ENCODE data around the gene MAN1B1. TPM values are rescaled to one million over a fixed set of nuclear protein-coding genes. Genes with fewer than 3 reads are reported as not detected.

The MAN1B1 gene
- total RNA-seq, 1 donor from 2014 or later, result 41.9 TPM

DNA sequence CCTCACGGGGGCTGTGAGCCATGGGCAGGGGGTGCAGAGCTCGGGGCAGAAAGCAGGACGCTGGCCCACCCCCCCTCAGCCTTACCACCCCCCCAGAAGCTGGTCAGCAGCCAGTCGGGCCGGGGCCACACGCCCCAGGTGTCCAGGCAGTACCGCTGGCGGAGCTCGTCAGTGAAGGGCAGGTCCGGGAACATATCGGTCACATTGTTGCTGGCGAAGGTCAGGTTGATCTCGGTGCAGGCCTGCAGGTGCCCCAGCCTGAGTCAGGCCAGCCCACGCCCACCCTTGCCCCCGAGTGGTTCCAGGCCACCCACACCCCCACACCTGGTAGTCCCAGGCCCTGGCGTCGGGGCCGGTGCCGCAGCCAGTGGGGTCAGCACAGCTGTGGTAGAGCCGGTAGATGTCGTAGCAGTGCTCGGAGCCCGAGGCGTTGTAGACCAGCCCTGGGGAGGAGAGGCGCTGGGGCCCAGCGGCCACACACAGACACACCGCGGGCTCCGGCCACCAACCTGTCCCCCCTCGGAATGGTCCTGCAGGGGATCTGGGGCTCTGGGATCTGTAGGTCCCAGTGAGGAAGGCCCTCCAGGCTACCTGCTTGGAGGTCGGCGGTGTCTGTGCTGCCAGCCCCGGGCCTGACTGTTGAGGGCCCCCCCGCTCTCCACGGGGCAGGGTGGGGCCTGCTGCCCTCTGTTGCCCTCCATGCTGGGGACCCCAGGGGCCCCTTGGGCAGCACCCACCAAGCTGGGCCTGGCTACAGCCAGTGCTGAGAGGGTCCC is 25.2 kb downstream of the MAN1B1 start:
- no peak overlapping the region for H3K27ac ChIP-seq
- no peak for ATAC-seq
- peaks cover 14% of the 10 kb centered on the region for H3K4me1 ChIP-seq
- TF ChIP-seq, protein P1, sequence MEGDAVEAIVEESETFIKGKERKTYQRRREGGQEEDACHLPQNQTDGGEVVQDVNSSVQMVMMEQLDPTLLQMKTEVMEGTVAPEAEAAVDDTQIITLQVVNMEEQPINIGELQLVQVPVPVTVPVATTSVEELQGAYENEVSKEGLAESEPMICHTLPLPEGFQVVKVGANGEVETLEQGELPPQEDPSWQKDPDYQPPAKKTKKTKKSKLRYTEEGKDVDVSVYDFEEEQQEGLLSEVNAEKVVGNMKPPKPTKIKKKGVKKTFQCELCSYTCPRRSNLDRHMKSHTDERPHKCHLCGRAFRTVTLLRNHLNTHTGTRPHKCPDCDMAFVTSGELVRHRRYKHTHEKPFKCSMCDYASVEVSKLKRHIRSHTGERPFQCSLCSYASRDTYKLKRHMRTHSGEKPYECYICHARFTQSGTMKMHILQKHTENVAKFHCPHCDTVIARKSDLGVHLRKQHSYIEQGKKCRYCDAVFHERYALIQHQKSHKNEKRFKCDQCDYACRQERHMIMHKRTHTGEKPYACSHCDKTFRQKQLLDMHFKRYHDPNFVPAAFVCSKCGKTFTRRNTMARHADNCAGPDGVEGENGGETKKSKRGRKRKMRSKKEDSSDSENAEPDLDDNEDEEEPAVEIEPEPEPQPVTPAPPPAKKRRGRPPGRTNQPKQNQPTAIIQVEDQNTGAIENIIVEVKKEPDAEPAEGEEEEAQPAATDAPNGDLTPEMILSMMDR (IDR thresholded peaks at IDR 0.05), result no peak
- intact Hi-C loops (cut with DNase I), result no loop called here
- no peaks in the 10 kb centered on the region for H3K27me3 ChIP-seq (ENCODE audit: low read depth)
- H3K36me3 ChIP-seq, result peaks cover 60% of the 10 kb centered on the region
- no peaks in the 10 kb centered on the region for H3K9me3 ChIP-seq
- H3K4me3 ChIP-seq, result no peak overlapping the region
- DNase-seq, result no peak

GRCh38 chr9:137112564-137113384 is 26.0 kb downstream of the MAN1B1 start:
- TF ChIP-seq, protein P1 (IDR thresholded peaks at IDR 0.05), result no peak
- Histone ChIP-seq H3K4me1 (peaks cover 14% of the 10 kb centered on the region), H3K9me3 (no peaks in the 10 kb centered on the region), H3K36me3 (peaks cover 52% of the 10 kb centered on the region), H3K4me3 (no peak overlapping the region), H3K27me3 (ENCODE audit: low read depth) (no peaks in the 10 kb centered on the region), H3K27ac (no peak overlapping the region)
- intact Hi-C loops (cut with DNase I), result no loop called here
- DNase-seq (no peak), ATAC-seq (no peak)

DNA sequence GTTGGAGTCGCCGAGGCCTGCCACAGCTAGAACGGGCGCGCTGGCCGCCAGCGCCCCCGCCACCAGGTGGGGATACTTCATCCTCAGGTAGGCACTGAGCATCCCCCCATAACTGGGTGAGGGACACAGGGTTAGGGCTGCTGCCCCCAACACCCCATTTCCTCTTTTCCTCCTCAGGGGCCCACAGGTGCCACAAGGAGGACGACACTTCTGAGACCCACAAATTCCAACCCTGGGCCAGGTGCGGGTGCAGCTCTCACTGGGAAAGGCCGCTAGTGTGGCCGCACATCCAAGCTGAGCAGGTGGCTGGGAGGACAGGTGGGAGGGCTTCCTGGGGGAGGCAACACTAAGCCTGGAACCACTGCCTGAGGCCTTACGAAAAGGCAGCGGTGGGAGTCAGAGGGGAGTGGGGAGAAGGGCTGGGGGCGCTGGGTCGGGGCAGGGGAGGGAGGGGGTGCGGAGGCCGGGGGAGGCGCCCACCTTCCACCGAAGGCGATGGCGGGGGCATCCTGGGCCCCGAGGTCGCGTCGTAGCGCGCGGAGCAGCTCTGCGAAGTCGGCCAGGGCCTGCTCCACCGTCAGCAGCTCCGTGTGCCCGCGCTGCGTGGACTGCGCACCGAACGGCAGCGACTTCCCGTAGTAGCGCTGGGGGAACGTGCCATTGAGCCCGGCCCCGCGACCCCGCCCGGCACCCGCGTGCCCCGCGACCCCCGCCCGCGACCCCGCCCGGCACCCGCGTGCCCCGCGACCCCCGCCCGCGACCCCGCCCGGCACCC is 26.8 kb downstream of the MAN1B1 start:
- ATAC-seq, result no peak
- DNase-seq, result no peak
- Histone ChIP-seq H3K4me1 (peaks cover 14% of the 10 kb centered on the region), H3K27me3 (ENCODE audit: low read depth) (no peaks in the 10 kb centered on the region), H3K36me3 (peaks cover 44% of the 10 kb centered on the region), H3K27ac (no peak overlapping the region), H3K4me3 (peak overlapping the region; percentile 85), H3K9me3 (no peaks in the 10 kb centered on the region)
- intact Hi-C loops (cut with DNase I), result no loop called here
- TF ChIP-seq, protein P1 (IDR thresholded peaks at IDR 0.05), result no peak

DNA sequence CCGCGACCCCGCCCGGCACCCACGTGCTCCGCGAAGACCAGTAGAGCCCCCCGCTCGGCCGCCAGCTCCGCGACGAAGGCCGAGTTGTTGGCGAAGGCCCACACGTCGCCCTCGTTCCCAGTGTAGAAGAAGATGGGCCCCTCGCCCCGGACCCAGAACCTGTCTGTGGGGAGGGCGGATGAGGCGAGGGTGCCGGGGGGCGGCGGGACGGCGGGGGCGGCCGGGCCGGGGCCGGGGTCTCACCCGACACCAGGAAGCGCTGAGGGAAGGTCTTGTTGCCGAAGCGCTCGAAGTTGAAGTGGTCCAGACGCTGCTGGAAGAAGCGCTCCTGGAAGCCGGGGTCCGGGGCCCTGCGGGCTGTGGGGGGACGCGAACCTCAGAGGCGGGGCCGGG is 27.4 kb downstream of the MAN1B1 start:
- peak; percentile 1 to 13 for ATAC-seq
- Histone ChIP-seq H3K27ac (peak overlapping the region; percentile 69), H3K9me3 (no peaks in the 10 kb centered on the region), H3K4me1 (peaks cover 14% of the 10 kb centered on the region), H3K36me3 (peaks cover 37% of the 10 kb centered on the region), H3K4me3 (peak overlapping the region; percentile 85), H3K27me3 (ENCODE audit: low read depth) (no peaks in the 10 kb centered on the region)
- TF ChIP-seq, protein P1 (IDR thresholded peaks at IDR 0.05), result no peak
- DNase-seq, result peak; percentile 47
- intact Hi-C loops (cut with DNase I), result no loop called here
